ENCODE measurements around the gene HTT.

- TF ChIP-seq CTCF (optimal IDR thresholded peaks at IDR 0.05 in 1 of 3, IDR thresholded peaks at IDR 0.05 in 1 of 3, conservative IDR thresholded peaks at IDR 0.05 in 1 of 3; ENCODE audit: extremely low read depth in 1 of 3, insufficient read depth in 2 of 3, low read length in 3 of 3) (no peak), EZH2 (IDR thresholded peaks at IDR 0.05; ENCODE audit: low read length) (no peak)
These were observed 126.1 kb downstream of the HTT start for GRCh38 chr4:3200423-3201090.
